ENCODE measurements around the gene ST3GAL3. TPM values are rescaled to one million over a fixed set of nuclear protein-coding genes. Genes with fewer than 3 reads are reported as not detected.

ST3GAL3 gene
- total and polyA plus RNA-seq, 2 of the 13 experiments (the other 11 are each of a cell fraction or from before 2014, with no cell fraction given), result 5.1 to 8.1 TPM

- TF ChIP-seq E2F2 (CRISPR knock-in tag; IDR thresholded peaks at IDR 0.05; ENCODE audit: borderline replicate concordance) (peak; percentile 38; the same call in 1 of the 2 replicates), HNF1B (CRISPR knock-in tag; IDR thresholded peaks at IDR 0.05) (0 out of 2 replicates have a peak, but pooled peaks have one; percentile 33), ZNF275 (CRISPR knock-in tag; IDR thresholded peaks at IDR 0.05; ENCODE audit: borderline replicate concordance) (0 out of 2 replicates have a peak, but pooled peaks have one; percentile 31), ZNF704 (CRISPR knock-in tag; IDR thresholded peaks at IDR 0.05; ENCODE audit: borderline replicate concordance) (peak; percentile 4; the same call in 1 of the 2 replicates), ZFP82 (CRISPR knock-in tag; IDR thresholded peaks at IDR 0.05; ENCODE audit: borderline replicate concordance) (peak; percentile 81; the same call in 1 of the 2 replicates), PCBP1 (IDR thresholded peaks at IDR 0.05; ENCODE audit: borderline replicate concordance, low read depth, low read length) (peak; percentile 5; the same call in 1 of the 2 replicates), MYPOP (CRISPR knock-in tag; IDR thresholded peaks at IDR 0.05) (peak; percentile 82; the same call in 1 of the 2 replicates), ZNF878 (CRISPR knock-in tag; IDR thresholded peaks at IDR 0.05) (no peak), DNMT3B (CRISPR knock-in tag; conservative IDR thresholded peaks at IDR 0.05) (no peak; the same call in 1 of the 2 replicates), ZNF609 (CRISPR knock-in tag; IDR thresholded peaks at IDR 0.05; ENCODE audit: borderline replicate concordance) (peak; percentile 39; the same call in 1 of the 2 replicates), CEBPG (CRISPR knock-in tag; IDR thresholded peaks at IDR 0.05) (no peak), FLYWCH1 (CRISPR knock-in tag; IDR thresholded peaks at IDR 0.05) (no peak), RFX1 (IDR thresholded peaks at IDR 0.05) (no peak), ZNF569 (CRISPR knock-in tag; IDR thresholded peaks at IDR 0.05; ENCODE audit: borderline replicate concordance) (no peak), DRAP1 (CRISPR knock-in tag; IDR thresholded peaks at IDR 0.05) (peak; percentile 89)
Measured at GRCh38 chr1:43707190-43708001, at the start of gene ST3GAL3 (continued).

All from HepG2 (cell line).